Gastrocnemius medialis (tissue), 4 donors: ENCODE results near the gene EYS. TPM values are rescaled to one million over a fixed set of nuclear protein-coding genes. Genes with fewer than 3 reads are reported as not detected.
"Not testable (repeated sequence)": the region's sequence is repeated elsewhere in the genome, so short reads cannot be mapped to it uniquely, and the experiment has no call there.

ENCODE experiments used
- ATAC-seq, 2 donors: fragments of 150-250 bp; one replicate each; pipeline ENCODE4 v1.9.1; 2016
- DNase-seq, 2 donors: peaks; one replicate each; pipeline ENCODE4 v3.0.0-alpha.2; 2019
- H3K27ac ChIP-seq, 4 donors: fragments of 200-600 bp; sonication (generic); 1 replicate in 1 of 4; 2 replicates in 3 of 4; pipeline ENCODE4 v1.5.1; 2016 to 2018; ENCODE audit warnings: mild to moderate bottlenecking in 2 of 4, moderate library complexity in 1 of 4
- H3K27me3 ChIP-seq, 3 donors: fragments of 200-600 bp; sonication (generic) in 2 of 3; 1 replicate in 1 of 3; 2 replicates in 2 of 3; pipeline versions ENCODE4 v1.5.1 to v1.6.0; 2016 to 2019; ENCODE audit warnings: mild to moderate bottlenecking in 1 of 3, moderate library complexity in 1 of 3
- H3K36me3 ChIP-seq, 2 donors: fragments of 200-600 bp; sonication (generic) in 1 of 2; one replicate each; pipeline ENCODE4 v1.5.1; 2017 to 2018
- H3K4me1 ChIP-seq, 2 donors: fragments of 200-600 bp; sonication (generic) in 1 of 2; one replicate each; pipeline ENCODE4 v1.5.1; 2016 to 2017; ENCODE audit warnings: mild to moderate bottlenecking in 2 of 2
- H3K4me3 ChIP-seq, 4 donors: fragments of 200-600 bp; sonication (generic) in 3 of 4; 1 replicate in 1 of 4; 2 replicates in 3 of 4; pipeline ENCODE4 v1.5.1; 2016 to 2019; ENCODE audit warnings: mild to moderate bottlenecking in 2 of 4
- H3K9me3 ChIP-seq, 3 donors: fragments of 200-600 bp; sonication (generic) in 2 of 3; 1 replicate in 1 of 3; 2 replicates in 2 of 3; pipeline ENCODE4 v1.5.1; 2016 to 2019
- POLR2A ChIP-seq, 2 donors: fragments of 450-650 bp; IDR thresholded peaks; one replicate each; pipeline ENCODE4 v1.6.1; 2017; ENCODE audit warnings: antibody characterized with exemption in 2 of 2, mild to moderate bottlenecking in 2 of 2, moderate library complexity in 2 of 2
- in situ Hi-C, 4 donors: fragments of 200-750 bp; cut with MboI; loops; one replicate each; pipeline versions ENCODE4 v1.15.0 to v1.8.0; 2017; ENCODE audit warnings: low sequenced_read_pairs in 4 of 4
- intact Hi-C: fragments of 100-400 bp; cut with DNase I; formaldehyde crosslinking; loops from one replicate; pipeline ENCODE4 v1.15.1; 2023; ENCODE audit warnings: low total_unique reads
- total RNA-seq, 4 donors: library from RNA; depleted of rRNA; stranded (reverse); fragments of >200 nt; gene quantifications; one replicate each; pipeline versions ENCODE4 v1.1.0 to v1.2.3, GENCODE V29; 2016
- TF ChIP-seq, protein P1 (sequence below), 5 experiments: fragments of 450-650 bp in 3 of 5; fragments of 200-600 bp in 2 of 5; sonication (generic) in 2 of 5; IDR thresholded peaks in 4 of 5; conservative IDR thresholded peaks in 1 of 5; 1 replicate in 4 of 5; 2 replicates in 1 of 5; pipeline ENCODE4 v1.5.1; 2016 to 2019; ENCODE audit warnings: antibody characterized with exemption in 5 of 5, mild to moderate bottlenecking in 3 of 5, moderate library complexity in 3 of 5

Gene EYS
- total RNA-seq, 4 donors from 2014 or later = 0.20 TPM; not detected in 3

DNA sequence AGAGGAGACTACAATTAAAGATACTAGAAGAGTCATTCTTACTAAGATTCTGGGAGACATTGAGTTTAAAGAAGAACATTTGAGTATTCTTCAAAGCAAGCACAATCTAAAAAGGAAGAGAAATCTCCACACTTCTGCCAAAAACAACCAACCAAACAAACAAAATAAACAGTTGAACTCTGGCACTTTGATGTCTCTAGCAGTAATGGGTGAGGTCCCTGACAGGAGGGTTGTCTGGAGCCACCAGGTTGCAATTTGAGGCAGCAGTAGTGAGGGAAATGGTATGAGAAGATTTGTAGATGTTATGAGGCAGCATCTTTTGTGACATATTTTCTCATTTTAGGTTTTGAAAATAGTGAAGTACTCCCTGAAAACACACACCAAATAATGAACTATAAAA, 1963.3 kb downstream of the EYS start:
- no peak for DNase-seq
- Histone ChIP-seq H3K9me3 (no peaks in the 10 kb centered on the region), H3K27me3 (no peaks in the 10 kb centered on the region), H3K4me1 (no peaks in the 10 kb centered on the region), H3K4me3 (no peak overlapping the region), H3K36me3 (no peaks in the 10 kb centered on the region), H3K27ac (no peak overlapping the region)
- TF ChIP-seq, protein P1, sequence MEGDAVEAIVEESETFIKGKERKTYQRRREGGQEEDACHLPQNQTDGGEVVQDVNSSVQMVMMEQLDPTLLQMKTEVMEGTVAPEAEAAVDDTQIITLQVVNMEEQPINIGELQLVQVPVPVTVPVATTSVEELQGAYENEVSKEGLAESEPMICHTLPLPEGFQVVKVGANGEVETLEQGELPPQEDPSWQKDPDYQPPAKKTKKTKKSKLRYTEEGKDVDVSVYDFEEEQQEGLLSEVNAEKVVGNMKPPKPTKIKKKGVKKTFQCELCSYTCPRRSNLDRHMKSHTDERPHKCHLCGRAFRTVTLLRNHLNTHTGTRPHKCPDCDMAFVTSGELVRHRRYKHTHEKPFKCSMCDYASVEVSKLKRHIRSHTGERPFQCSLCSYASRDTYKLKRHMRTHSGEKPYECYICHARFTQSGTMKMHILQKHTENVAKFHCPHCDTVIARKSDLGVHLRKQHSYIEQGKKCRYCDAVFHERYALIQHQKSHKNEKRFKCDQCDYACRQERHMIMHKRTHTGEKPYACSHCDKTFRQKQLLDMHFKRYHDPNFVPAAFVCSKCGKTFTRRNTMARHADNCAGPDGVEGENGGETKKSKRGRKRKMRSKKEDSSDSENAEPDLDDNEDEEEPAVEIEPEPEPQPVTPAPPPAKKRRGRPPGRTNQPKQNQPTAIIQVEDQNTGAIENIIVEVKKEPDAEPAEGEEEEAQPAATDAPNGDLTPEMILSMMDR (IDR thresholded peaks at IDR 0.05 in 4 of 5, conservative IDR thresholded peaks at IDR 0.05 in 1 of 5) = no peak
- no peak for TF ChIP-seq POLR2A (IDR thresholded peaks at IDR 0.05)
- in situ Hi-C loops = loop anchor here in 1 of 4 donors (10.0 kb wide), 1 partner anchor 139 kb away; no protein-coding TSS in a partner anchor
- intact Hi-C loops = no loop called here
- no peak for ATAC-seq

DNA sequence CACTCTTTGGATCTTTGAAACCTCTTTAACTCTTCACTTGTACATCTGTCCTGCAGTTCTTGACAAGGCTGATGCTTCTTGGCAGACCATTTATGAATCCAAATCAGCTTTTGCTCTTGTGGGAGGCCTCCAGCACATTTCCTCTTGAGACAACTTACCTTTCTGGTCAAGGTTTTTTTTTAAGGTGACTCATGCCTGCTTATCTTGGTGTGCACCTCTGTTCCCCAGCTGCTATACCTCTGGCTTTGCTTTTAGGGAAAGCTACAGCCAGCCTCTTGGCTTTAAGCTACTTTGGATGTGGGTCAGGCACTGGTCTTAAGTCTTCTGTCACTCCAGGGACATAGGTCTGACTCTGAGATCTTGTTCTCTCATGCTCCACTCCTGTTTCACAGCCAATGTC, 1965.0 kb downstream of the EYS start:
- H3K4me1 ChIP-seq = no peaks in the 10 kb centered on the region
- no peaks in the 10 kb centered on the region for H3K27me3 ChIP-seq
- no peak overlapping the region for H3K27ac ChIP-seq
- no peak overlapping the region for H3K4me3 ChIP-seq
- intact Hi-C loops = no loop called here
- ATAC-seq (no peak), DNase-seq (no peak)
- H3K9me3 ChIP-seq = no peaks in the 10 kb centered on the region
- in situ Hi-C loops = loop anchor here in 1 of 4 donors (10.0 kb wide), 1 partner anchor 137 kb away; no protein-coding TSS in a partner anchor
- TF ChIP-seq POLR2A (IDR thresholded peaks at IDR 0.05) = no peak
- TF ChIP-seq, protein P1 (IDR thresholded peaks at IDR 0.05 in 4 of 5, conservative IDR thresholded peaks at IDR 0.05 in 1 of 5) = no peak
- H3K36me3 ChIP-seq = no peaks in the 10 kb centered on the region

DNA sequence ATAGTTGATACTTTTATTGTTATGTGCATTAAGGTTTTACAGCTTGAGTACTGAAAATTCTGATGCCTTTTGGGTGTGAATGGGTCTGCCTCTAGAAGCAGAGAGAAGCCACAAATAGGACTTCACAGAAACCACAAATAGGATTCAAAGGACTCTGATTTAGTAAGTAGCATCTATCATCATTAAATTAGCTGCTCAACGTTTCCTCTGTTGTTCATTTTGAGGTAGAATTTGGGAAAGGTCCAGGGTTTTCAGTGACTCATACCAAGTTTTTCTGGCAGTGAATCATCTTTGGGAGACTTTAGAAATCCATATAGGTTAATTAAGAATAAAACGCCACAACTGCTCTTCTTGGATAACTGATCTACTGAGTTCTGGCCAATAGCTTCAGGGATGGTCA, 1966.3 kb downstream of the EYS start:
- TF ChIP-seq, protein P1 (IDR thresholded peaks at IDR 0.05 in 4 of 5, conservative IDR thresholded peaks at IDR 0.05 in 1 of 5) = no peak
- Histone ChIP-seq H3K4me3 (no peak overlapping the region), H3K27ac (no peak overlapping the region), H3K36me3 (no peaks in the 10 kb centered on the region), H3K9me3 (no peaks in the 10 kb centered on the region), H3K4me1 (no peaks in the 10 kb centered on the region), H3K27me3 (no peaks in the 10 kb centered on the region)
- intact Hi-C loops (no loop called here), in situ Hi-C loops (loop anchor here in 1 of 4 donors (10.0 kb wide), 1 partner anchor 136 kb away; no protein-coding TSS in a partner anchor)
- DNase-seq = no peak
- no peak for ATAC-seq

DNA sequence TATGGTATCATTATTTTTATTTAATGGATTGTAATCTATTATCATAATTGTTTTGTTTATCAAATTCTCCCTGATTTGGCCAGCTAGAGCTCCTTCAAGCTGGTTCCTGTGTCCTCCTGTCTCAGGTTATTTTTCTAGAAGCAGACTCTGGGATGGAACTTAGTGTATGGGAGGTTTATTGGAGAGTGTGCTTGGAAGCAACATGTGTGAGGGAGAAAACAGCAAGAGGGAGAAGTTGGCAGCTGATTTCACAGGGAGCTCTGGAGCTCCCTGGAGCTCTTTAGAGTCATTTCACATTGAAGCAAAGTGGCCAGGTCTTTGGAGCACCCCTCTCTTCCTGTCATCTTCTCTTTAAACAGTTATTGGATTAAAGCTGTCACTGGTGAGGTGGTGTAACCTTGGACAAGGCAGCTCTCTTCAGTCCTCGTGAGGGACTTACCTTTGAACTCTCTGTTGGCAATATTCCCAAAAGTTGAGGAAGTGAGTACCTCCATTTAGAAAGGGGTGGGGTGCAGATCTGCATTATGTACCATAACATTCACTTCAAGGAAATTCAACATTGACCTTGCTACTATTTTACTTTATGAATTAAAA, 1967.8 kb downstream of the EYS start:
- TF ChIP-seq POLR2A (IDR thresholded peaks at IDR 0.05) = no peak
- TF ChIP-seq, protein P1 (IDR thresholded peaks at IDR 0.05 in 4 of 5, conservative IDR thresholded peaks at IDR 0.05 in 1 of 5) = no peak
- Histone ChIP-seq H3K4me1 (no peaks in the 10 kb centered on the region), H3K9me3 (no peaks in the 10 kb centered on the region), H3K27ac (no peak overlapping the region), H3K27me3 (no peaks in the 10 kb centered on the region), H3K36me3 (no peaks in the 10 kb centered on the region), H3K4me3 (no peak overlapping the region)
- DNase-seq = no peak
- in situ Hi-C loops = no loop called here
- intact Hi-C loops = no loop called here
- ATAC-seq = no peak

DNA sequence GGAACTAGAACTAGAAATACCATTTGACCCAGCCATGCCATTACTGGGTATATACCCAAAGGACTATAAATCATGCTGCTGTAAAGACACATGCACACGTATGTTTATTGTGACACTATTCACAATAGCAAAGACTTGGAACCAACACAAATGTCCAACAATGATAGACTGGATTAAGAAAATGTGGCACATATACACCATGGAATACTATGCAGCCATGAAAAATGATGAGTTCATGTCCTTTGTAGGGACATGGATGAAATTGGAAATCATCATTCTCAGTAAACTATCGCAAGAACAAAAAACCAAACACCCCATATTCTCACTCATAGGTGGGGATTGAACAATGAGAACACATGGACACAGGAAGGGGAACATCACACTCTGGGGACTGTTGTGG, 1968.8 kb downstream of the EYS start:
- H3K4me1 ChIP-seq, H3K27ac ChIP-seq, DNase-seq, in situ Hi-C loops, H3K9me3 ChIP-seq, H3K4me3 ChIP-seq, intact Hi-C loops, H3K36me3 ChIP-seq, ATAC-seq, H3K27me3 ChIP-seq: not testable (repeated sequence)
